Prostate gland (tissue), 2 donors: Measurements from ENCODE around the gene MAGI2.

Experiments
- CTCF ChIP-seq, 4 experiments: fragments of 200-600 bp in 2 of 4; fragments of 450-650 bp in 2 of 4; sonication (generic) in 2 of 4; IDR thresholded peaks; 1 replicate in 3 of 4; 2 replicates in 1 of 4; pipeline ENCODE4 v1.5.1; 2016 to 2019; ENCODE audit warnings: antibody characterized with exemption in 4 of 4, mild to moderate bottlenecking in 2 of 4, moderate library complexity in 2 of 4
- POLR2A ChIP-seq: fragments of 450-650 bp; IDR thresholded peaks from one replicate; pipeline ENCODE4 v1.6.1; 2016; ENCODE audit warnings: antibody characterized with exemption, mild to moderate bottlenecking

DNA sequence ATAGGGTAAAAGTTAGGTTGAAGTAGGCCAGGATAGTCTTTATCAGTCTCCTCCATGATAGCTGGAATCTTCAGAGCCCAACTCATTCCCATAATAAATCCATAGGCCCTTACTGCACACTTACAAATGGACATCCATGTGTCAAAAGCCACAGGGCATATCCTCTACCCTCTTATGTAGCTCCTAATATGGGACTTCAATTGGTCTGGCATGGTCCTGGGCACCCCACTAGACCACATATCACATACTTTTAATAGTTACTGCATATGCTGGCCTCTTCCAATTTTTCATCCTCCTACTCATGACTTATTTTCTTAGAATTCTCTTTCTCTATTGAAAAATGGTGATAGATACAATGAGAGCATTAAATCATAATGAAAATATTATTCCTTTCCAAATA lies 169.3 kb downstream of the MAGI2 start:
- no peak for TF ChIP-seq CTCF (IDR thresholded peaks at IDR 0.05)
- TF ChIP-seq POLR2A: no peak
